A549 treated with GW870086 at 1 μM for 4 hours (cell line): ENCODE results near the gene ZNF496. TPM values are rescaled to one million over a fixed set of nuclear protein-coding genes. Genes with fewer than 3 reads are reported as not detected.

ENCODE experiments used
- total RNA-seq: library from RNA; stranded (reverse); fragments of 200-300 nt; extraction: Qiagen RNA extraction; gene quantifications from 5 replicates; pipeline ENCODE4 v1.2.3, GENCODE V29; 2022; ENCODE audit warnings: low read depth

The ZNF496 gene
- 15.7 to 19.8 TPM (median 17.1 TPM) in 5 replicates for total RNA-seq

GRCh38 chr1:247331525-247332214, at the start of gene ZNF496:
TSS of gene ZNF496 (minus strand) at chr1:247331867. CDS start at chr1:247329578, 2,289 bp downstream.

GRCh38 chr1:247255772-247256171, 75.9 kb downstream of the ZNF496 start, which contains the start of gene VN1R5:
TSS of gene VN1R5 (plus strand) at chr1:247256072.

Other genes with a start within 250 kb of the ZNF496 start
- 2.6 to 4.1 TPM (median 3.7 TPM) in 5 replicates for gene ZNF669, start 227.5 kb downstream of the ZNF496 start, total RNA-seq
- gene ZNF124, start 159.8 kb downstream of the ZNF496 start, total RNA-seq, result 4.3 to 5.5 TPM (median 4.5 TPM) in 5 replicates
- not detected in 5 replicates for gene VN1R5, start 75.8 kb downstream of the ZNF496 start, total RNA-seq
- gene NLRP3, start 84.3 kb upstream of the ZNF496 start, total RNA-seq, result not detected in 5 replicates
- not detected in 5 replicates for gene OR2B11, start 126.2 kb upstream of the ZNF496 start, total RNA-seq
- gene OR2C3, start 204.6 kb upstream of the ZNF496 start, total RNA-seq, result not detected in 5 replicates
- gene GCSAML, start 217.3 kb upstream of the ZNF496 start, total RNA-seq, result not detected in 5 replicates